Measurements from ENCODE around the gene LMAN2L. TPM values are rescaled to one million over a fixed set of nuclear protein-coding genes. Genes with fewer than 3 reads are reported as not detected.

The LMAN2L gene
- total and polyA plus RNA-seq, 2 of the 8 experiments (the other 6 are each of a cell fraction or from before 2014, with no cell fraction given): 14.3 to 17.6 TPM

GRCh38 chr2:96773922-96774321 lies 34.1 kb upstream of the LMAN2L start:
- peak overlapping the region in 1 of 2 experiments; percentile 13; a peak in 1 of 4 replicates for H3K4me2 ChIP-seq (ENCODE audit: insufficient read depth in 1 of 2, low read depth in 2 of 2, low read length in 2 of 2)
- H3K9ac ChIP-seq (replicated peaks in 1 of 4; ENCODE audit: extremely low read depth in 1 of 4, low read depth in 3 of 4, low read length in 3 of 4): no peak overlapping the region
- no peak overlapping the region for H3K56ac ChIP-seq (replicated peaks; ENCODE audit: insufficient read length, low read depth, low read length)
- WGBS, 2 experiments (ENCODE audit: extremely low coverage in 1 of 2, insufficient coverage in 1 of 2, insufficient read length in 1 of 2, insufficient replicate concordance in 2 of 2, low coverage in 1 of 2, low lambda C conversion rate in 2 of 2, missing lambda C conversion rate in 1 of 2): 85% methylated on average over 7 of the region's 7 CpGs; no CpG with 5 or more reads in 1 of the 2 experiments
- no peaks in the 10 kb centered on the region for H3K27me3 ChIP-seq (replicated peaks in 1 of 4; ENCODE audit: control insufficient read depth in 3 of 4, extremely low read depth in 1 of 4, insufficient read depth in 3 of 4, low read length in 3 of 4)
- H3K18ac ChIP-seq (ENCODE audit: extremely low read depth, low read length): no peak overlapping the region
- peak overlapping the region; percentile 58; the same call in 1 of the 2 replicates for H3K27ac ChIP-seq (ENCODE audit: low read depth, low read length)
- DNase-seq (ENCODE audit: low read depth in 1 of 2, low spot score in 2 of 2) (no peak), FAIRE-seq (no peak)
- peaks cover 0 to 2% of the 10 kb centered on the region in 2 experiments for H4K20me1 ChIP-seq (replicated peaks in 1 of 2; ENCODE audit: control insufficient read depth in 1 of 2, insufficient read depth in 2 of 2, low read length in 2 of 2)
- no peaks in the 10 kb centered on the region for H3K79me2 ChIP-seq (ENCODE audit: control insufficient read depth in 1 of 2, insufficient read depth in 2 of 2, low read length in 2 of 2)
- H4K8ac ChIP-seq (ENCODE audit: extremely low read depth, insufficient read depth, low read length): peak overlapping the region; percentile 89
- POLR2A ChIA-PET (ENCODE audit: partially characterized antibody): interaction anchor here (1.0 to 2.2 kb wide), 3 partner anchors 10 to 26 kb away, joined by 3 to 7 read pairs (median 3); no protein-coding TSS in a partner anchor
- no peak overlapping the region for H2BK120ac ChIP-seq (replicated peaks; ENCODE audit: low read depth, low read length)
- CTCF ChIA-PET (ENCODE audit: partially characterized antibody): interaction anchor here (0.7 to 7.3 kb wide), 9 partner anchors 9 to 335 kb away, joined by 3 to 64 read pairs (median 3); partner anchors contain the start of genes ANKRD39 and CNNM4
- no peak overlapping the region for H3K23ac ChIP-seq (ENCODE audit: insufficient read length)
- H3K23me2 ChIP-seq (ENCODE audit: low read depth, low read length): no peaks in the 10 kb centered on the region
- H2BK12ac ChIP-seq (ENCODE audit: low read depth, low read length): no peak overlapping the region
- H3K79me1 ChIP-seq (ENCODE audit: low read depth, low read length): peaks cover 6% of the 10 kb centered on the region
- H3K9me3 ChIP-seq (ENCODE audit: insufficient read depth in 2 of 2, low read depth in 1 of 2, low read length in 1 of 2): no peaks in the 10 kb centered on the region
- H2AK5ac ChIP-seq (ENCODE audit: low read depth, low read length): no peak overlapping the region
- H4K91ac ChIP-seq (replicated peaks; ENCODE audit: insufficient read length, low read length): no peak overlapping the region
- H4K5ac ChIP-seq (ENCODE audit: insufficient read length, low read depth, low read length): no peak overlapping the region
- H3K36me3 ChIP-seq (ENCODE audit: control insufficient read depth in 2 of 4, insufficient read depth in 4 of 4, low read length in 3 of 4): no peaks in the 10 kb centered on the region
- peak overlapping the region; percentile 6; the same call in 1 of the 2 replicates for H2BK5ac ChIP-seq (ENCODE audit: low read depth, low read length)
- no peak overlapping the region for H2BK15ac ChIP-seq (ENCODE audit: low read length)
- TF ChIP-seq, protein P1, sequence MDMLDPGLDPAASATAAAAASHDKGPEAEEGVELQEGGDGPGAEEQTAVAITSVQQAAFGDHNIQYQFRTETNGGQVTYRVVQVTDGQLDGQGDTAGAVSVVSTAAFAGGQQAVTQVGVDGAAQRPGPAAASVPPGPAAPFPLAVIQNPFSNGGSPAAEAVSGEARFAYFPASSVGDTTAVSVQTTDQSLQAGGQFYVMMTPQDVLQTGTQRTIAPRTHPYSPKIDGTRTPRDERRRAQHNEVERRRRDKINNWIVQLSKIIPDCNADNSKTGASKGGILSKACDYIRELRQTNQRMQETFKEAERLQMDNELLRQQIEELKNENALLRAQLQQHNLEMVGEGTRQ (IDR thresholded peaks at IDR 0.05; ENCODE audit: low read length): peak; percentile 37
- TF ChIP-seq TCF12 (IDR thresholded peaks at IDR 0.05; ENCODE audit: low read depth, low read length): no peak
- TF ChIP-seq KDM5A (IDR thresholded peaks at IDR 0.05; ENCODE audit: low read length): no peak
- TF ChIP-seq TEAD4 (IDR thresholded peaks at IDR 0.05; ENCODE audit: low read depth, low read length): no peak
- no peak for TF ChIP-seq RXRA (IDR thresholded peaks at IDR 0.05; ENCODE audit: insufficient read depth, low read depth, low read length)
- TF ChIP-seq, protein P2, sequence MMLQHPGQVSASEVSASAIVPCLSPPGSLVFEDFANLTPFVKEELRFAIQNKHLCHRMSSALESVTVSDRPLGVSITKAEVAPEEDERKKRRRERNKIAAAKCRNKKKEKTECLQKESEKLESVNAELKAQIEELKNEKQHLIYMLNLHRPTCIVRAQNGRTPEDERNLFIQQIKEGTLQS (IDR thresholded peaks at IDR 0.05; ENCODE audit: insufficient read depth, low read depth, low read length): 0 out of 2 replicates have a peak, but pooled peaks have one; percentile 8
- TF ChIP-seq, protein P3, sequence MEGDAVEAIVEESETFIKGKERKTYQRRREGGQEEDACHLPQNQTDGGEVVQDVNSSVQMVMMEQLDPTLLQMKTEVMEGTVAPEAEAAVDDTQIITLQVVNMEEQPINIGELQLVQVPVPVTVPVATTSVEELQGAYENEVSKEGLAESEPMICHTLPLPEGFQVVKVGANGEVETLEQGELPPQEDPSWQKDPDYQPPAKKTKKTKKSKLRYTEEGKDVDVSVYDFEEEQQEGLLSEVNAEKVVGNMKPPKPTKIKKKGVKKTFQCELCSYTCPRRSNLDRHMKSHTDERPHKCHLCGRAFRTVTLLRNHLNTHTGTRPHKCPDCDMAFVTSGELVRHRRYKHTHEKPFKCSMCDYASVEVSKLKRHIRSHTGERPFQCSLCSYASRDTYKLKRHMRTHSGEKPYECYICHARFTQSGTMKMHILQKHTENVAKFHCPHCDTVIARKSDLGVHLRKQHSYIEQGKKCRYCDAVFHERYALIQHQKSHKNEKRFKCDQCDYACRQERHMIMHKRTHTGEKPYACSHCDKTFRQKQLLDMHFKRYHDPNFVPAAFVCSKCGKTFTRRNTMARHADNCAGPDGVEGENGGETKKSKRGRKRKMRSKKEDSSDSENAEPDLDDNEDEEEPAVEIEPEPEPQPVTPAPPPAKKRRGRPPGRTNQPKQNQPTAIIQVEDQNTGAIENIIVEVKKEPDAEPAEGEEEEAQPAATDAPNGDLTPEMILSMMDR (IDR thresholded peaks at IDR 0.05; ENCODE audit: control extremely low read depth in 1 of 3, insufficient read depth in 1 of 3, low read depth in 1 of 3, low read length in 3 of 3): 0 out of 4 replicates have a peak, but pooled peaks of 1 of the 3 experiments have one; percentile 1
- no peak overlapping the region for H3K14ac ChIP-seq (ENCODE audit: insufficient read length)
- no peak overlapping the region for H3K4ac ChIP-seq (replicated peaks; ENCODE audit: insufficient read length, low read depth, low read length)
- H3K4me1 ChIP-seq (replicated peaks in 1 of 4; ENCODE audit: control insufficient read depth in 3 of 4, insufficient read depth in 4 of 4, low read length in 3 of 4): peaks cover 0 to 4% (median 0%) of the 10 kb centered on the region in 4 experiments; a peak in 3 of 7 replicates
- H2BK20ac ChIP-seq (ENCODE audit: low read length): no peak overlapping the region
- H2AFZ ChIP-seq (ENCODE audit: low read length): no peak overlapping the region
- H3K4me3 ChIP-seq (ENCODE audit: extremely low read depth in 1 of 4, insufficient read depth in 2 of 4, low read depth in 3 of 4, low read length in 4 of 4): no peak overlapping the region

Measured in H1 (cell line).